ENCODE results near the gene REELD1. TPM values are rescaled to one million over a fixed set of nuclear protein-coding genes. Genes with fewer than 3 reads are reported as not detected.

Gene REELD1
- total and polyA plus RNA-seq, 10 of the 15 experiments (the other 5 are each of a cell fraction or from before 2014, with no cell fraction given) = 0.11 to 3.9 (median 0.62) TPM

DNA sequence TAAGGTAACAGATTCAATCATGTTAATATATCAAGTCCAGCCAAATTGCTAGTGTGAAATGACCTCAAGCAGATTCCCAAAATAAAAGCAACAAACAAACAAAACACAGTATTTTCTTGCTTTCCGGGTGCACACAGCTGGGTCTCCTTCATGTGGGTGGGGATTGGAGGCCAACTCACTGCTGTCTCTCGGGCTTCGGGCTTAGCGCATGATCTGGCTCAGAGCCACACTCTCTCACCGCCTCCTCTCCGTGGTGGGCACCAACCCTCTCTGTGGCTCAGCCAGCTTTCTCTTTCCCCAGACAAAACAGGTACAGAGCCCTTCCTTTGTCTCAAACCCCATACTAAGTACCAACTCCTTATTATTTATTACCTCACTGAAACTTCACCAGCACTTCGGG lies 2.9 kb upstream of the REELD1 start:
- no TSS peak for BruUV-seq (replicated peaks)
- in situ Hi-C loops (cut with MboI) = no loop called here
- no peaks in the 10 kb centered on the region for H3K27me3 ChIP-seq (replicated peaks in 1 of 2; ENCODE audit: control insufficient read depth in 2 of 2, insufficient read depth in 2 of 2, low read length in 1 of 2)
- H3K4me2 ChIP-seq (ENCODE audit: control insufficient read depth, insufficient read depth) = no peak overlapping the region
- H3K4me3 ChIP-seq = no peak overlapping the region
- no peak for FAIRE-seq
- H3K27ac ChIP-seq (ENCODE audit: control insufficient read depth, insufficient read depth) = no peak overlapping the region
- no peaks in the 10 kb centered on the region for H3K36me3 ChIP-seq (ENCODE audit: control insufficient read depth in 2 of 2, insufficient read depth in 2 of 2, low read length in 1 of 2)
- DNase-seq (ENCODE audit: low read depth, low spot score) = no peak
- no peak overlapping the region for H2AFZ ChIP-seq (ENCODE audit: control insufficient read depth, low read depth, low read length)
- no peaks in the 10 kb centered on the region for H3K9me3 ChIP-seq (replicated peaks; ENCODE audit: control insufficient read depth, insufficient read depth, low read length)
- CTCF ChIA-PET = no interaction called here
- H3K4me1 ChIP-seq (ENCODE audit: control insufficient read depth, insufficient read depth, low read length) = no peaks in the 10 kb centered on the region
- SMC1A ChIA-PET (ENCODE audit: uncharacterized antibody, unreplicated experiment) = no interaction called here
- RAD21 ChIA-PET (ENCODE audit: unreplicated experiment) = no interaction called here
- POLR2A ChIA-PET = no interaction called here
- no peaks in the 10 kb centered on the region for H3K79me2 ChIP-seq (ENCODE audit: control insufficient read depth, insufficient read depth, low read length)
- 84% methylated on average over 7 of the region's 7 CpGs for WGBS (ENCODE audit: insufficient coverage, insufficient replicate concordance, low lambda C conversion rate, missing lambda C conversion rate)
- ATAC-seq = no peak
- no peaks in the 10 kb centered on the region for H4K20me1 ChIP-seq (ENCODE audit: control insufficient read depth, insufficient read depth)
- H3K9ac ChIP-seq (ENCODE audit: control insufficient read depth, insufficient read depth, low read length) = no peak overlapping the region
- intact Hi-C loops (cut with micrococcal nuclease; ENCODE audit: unreplicated experiment) = no loop called here
- TF ChIP-seq NFIC (IDR thresholded peaks at IDR 0.05; ENCODE audit: low read depth, low read length) = no peak
- TF ChIP-seq, protein P1, sequence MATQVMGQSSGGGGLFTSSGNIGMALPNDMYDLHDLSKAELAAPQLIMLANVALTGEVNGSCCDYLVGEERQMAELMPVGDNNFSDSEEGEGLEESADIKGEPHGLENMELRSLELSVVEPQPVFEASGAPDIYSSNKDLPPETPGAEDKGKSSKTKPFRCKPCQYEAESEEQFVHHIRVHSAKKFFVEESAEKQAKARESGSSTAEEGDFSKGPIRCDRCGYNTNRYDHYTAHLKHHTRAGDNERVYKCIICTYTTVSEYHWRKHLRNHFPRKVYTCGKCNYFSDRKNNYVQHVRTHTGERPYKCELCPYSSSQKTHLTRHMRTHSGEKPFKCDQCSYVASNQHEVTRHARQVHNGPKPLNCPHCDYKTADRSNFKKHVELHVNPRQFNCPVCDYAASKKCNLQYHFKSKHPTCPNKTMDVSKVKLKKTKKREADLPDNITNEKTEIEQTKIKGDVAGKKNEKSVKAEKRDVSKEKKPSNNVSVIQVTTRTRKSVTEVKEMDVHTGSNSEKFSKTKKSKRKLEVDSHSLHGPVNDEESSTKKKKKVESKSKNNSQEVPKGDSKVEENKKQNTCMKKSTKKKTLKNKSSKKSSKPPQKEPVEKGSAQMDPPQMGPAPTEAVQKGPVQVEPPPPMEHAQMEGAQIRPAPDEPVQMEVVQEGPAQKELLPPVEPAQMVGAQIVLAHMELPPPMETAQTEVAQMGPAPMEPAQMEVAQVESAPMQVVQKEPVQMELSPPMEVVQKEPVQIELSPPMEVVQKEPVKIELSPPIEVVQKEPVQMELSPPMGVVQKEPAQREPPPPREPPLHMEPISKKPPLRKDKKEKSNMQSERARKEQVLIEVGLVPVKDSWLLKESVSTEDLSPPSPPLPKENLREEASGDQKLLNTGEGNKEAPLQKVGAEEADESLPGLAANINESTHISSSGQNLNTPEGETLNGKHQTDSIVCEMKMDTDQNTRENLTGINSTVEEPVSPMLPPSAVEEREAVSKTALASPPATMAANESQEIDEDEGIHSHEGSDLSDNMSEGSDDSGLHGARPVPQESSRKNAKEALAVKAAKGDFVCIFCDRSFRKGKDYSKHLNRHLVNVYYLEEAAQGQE (IDR thresholded peaks at IDR 0.05; ENCODE audit: low read depth, low read length) = no peak
- no peak for TF ChIP-seq ZBED1 (IDR thresholded peaks at IDR 0.05; ENCODE audit: borderline replicate concordance)
- TF ChIP-seq RELA (IDR thresholded peaks at IDR 0.05; ENCODE audit: borderline replicate concordance, partially characterized antibody) = no peak
- TF ChIP-seq, protein P2, sequence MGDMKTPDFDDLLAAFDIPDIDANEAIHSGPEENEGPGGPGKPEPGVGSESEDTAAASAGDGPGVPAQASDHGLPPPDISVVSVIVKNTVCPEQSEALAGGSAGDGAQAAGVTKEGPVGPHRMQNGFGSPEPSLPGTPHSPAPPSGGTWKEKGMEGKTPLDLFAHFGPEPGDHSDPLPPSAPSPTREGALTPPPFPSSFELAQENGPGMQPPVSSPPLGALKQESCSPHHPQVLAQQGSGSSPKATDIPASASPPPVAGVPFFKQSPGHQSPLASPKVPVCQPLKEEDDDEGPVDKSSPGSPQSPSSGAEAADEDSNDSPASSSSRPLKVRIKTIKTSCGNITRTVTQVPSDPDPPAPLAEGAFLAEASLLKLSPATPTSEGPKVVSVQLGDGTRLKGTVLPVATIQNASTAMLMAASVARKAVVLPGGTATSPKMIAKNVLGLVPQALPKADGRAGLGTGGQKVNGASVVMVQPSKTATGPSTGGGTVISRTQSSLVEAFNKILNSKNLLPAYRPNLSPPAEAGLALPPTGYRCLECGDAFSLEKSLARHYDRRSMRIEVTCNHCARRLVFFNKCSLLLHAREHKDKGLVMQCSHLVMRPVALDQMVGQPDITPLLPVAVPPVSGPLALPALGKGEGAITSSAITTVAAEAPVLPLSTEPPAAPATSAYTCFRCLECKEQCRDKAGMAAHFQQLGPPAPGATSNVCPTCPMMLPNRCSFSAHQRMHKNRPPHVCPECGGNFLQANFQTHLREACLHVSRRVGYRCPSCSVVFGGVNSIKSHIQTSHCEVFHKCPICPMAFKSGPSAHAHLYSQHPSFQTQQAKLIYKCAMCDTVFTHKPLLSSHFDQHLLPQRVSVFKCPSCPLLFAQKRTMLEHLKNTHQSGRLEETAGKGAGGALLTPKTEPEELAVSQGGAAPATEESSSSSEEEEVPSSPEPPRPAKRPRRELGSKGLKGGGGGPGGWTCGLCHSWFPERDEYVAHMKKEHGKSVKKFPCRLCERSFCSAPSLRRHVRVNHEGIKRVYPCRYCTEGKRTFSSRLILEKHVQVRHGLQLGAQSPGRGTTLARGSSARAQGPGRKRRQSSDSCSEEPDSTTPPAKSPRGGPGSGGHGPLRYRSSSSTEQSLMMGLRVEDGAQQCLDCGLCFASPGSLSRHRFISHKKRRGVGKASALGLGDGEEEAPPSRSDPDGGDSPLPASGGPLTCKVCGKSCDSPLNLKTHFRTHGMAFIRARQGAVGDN (IDR thresholded peaks at IDR 0.05) = no peak
- TF ChIP-seq MYC (IDR thresholded peaks at IDR 0.05; ENCODE audit: insufficient read depth, insufficient read length, insufficient replicate concordance, low read length, severe bottlenecking) = no peak
- TF ChIP-seq, protein P3, sequence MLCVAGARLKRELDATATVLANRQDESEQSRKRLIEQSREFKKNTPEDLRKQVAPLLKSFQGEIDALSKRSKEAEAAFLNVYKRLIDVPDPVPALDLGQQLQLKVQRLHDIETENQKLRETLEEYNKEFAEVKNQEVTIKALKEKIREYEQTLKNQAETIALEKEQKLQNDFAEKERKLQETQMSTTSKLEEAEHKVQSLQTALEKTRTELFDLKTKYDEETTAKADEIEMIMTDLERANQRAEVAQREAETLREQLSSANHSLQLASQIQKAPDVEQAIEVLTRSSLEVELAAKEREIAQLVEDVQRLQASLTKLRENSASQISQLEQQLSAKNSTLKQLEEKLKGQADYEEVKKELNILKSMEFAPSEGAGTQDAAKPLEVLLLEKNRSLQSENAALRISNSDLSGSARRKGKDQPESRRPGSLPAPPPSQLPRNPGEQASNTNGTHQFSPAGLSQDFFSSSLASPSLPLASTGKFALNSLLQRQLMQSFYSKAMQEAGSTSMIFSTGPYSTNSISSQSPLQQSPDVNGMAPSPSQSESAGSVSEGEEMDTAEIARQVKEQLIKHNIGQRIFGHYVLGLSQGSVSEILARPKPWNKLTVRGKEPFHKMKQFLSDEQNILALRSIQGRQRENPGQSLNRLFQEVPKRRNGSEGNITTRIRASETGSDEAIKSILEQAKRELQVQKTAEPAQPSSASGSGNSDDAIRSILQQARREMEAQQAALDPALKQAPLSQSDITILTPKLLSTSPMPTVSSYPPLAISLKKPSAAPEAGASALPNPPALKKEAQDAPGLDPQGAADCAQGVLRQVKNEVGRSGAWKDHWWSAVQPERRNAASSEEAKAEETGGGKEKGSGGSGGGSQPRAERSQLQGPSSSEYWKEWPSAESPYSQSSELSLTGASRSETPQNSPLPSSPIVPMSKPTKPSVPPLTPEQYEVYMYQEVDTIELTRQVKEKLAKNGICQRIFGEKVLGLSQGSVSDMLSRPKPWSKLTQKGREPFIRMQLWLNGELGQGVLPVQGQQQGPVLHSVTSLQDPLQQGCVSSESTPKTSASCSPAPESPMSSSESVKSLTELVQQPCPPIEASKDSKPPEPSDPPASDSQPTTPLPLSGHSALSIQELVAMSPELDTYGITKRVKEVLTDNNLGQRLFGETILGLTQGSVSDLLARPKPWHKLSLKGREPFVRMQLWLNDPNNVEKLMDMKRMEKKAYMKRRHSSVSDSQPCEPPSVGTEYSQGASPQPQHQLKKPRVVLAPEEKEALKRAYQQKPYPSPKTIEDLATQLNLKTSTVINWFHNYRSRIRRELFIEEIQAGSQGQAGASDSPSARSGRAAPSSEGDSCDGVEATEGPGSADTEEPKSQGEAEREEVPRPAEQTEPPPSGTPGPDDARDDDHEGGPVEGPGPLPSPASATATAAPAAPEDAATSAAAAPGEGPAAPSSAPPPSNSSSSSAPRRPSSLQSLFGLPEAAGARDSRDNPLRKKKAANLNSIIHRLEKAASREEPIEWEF (IDR thresholded peaks at IDR 0.05; ENCODE audit: insufficient replicate concordance, low read depth, low read length) = no peak
- no peak for TF ChIP-seq ZNF622 (IDR thresholded peaks at IDR 0.05)
- no peak for TF ChIP-seq ZNF274 (IDR thresholded peaks at IDR 0.05; ENCODE audit: insufficient read depth, insufficient read length)
- no peak for TF ChIP-seq ZZZ3 (IDR thresholded peaks at IDR 0.05; ENCODE audit: control insufficient read depth, insufficient read length, low read depth)
- TF ChIP-seq GATAD2B (conservative IDR thresholded peaks at IDR 0.05; ENCODE audit: low read depth) = no peak
- no peak for TF ChIP-seq JUNB (IDR thresholded peaks at IDR 0.05)
- TF ChIP-seq ZNF384 (IDR thresholded peaks at IDR 0.05; ENCODE audit: borderline replicate concordance, low read depth, low read length) = no peak
